OCI-LY3 (cell line): Measurements from ENCODE around the gene SNX15.
"Not testable (repeated sequence)": the region's sequence is repeated elsewhere in the genome, so short reads cannot be mapped to it uniquely, and the experiment has no call there.

ENCODE experiments used
- CTCF ChIP-seq: fragments of 200-600, 300-600 bp; sonication (generic); IDR thresholded peaks from 2 replicates; pipeline ENCODE4 v1.5.1; 2014; ENCODE audit warnings: antibody characterized with exemption, low read length, low read depth
- EZH2phosphoT487 ChIP-seq: fragments of 200-600 bp; shearing (Covaris generic); IDR thresholded peaks from 2 replicates; pipeline ENCODE4 v1.6.1; 2018; ENCODE audit warnings: antibody characterized with exemption, mixed run types, low read depth

GRCh38 chr11:65023502-65023901 is 3.7 kb upstream of the SNX15 start:
- not testable (repeated sequence) for TF ChIP-seq CTCF, EZH2phosphoT487
